Vagina (tissue), 2 donors: Measurements from ENCODE around the gene BNC2. TPM values are rescaled to one million over a fixed set of nuclear protein-coding genes. Genes with fewer than 3 reads are reported as not detected.
"Not testable (repeated sequence)": the region's sequence is repeated elsewhere in the genome, so short reads cannot be mapped to it uniquely, and the experiment has no call there.

Experiments
- DNase-seq, 2 donors: peaks; one replicate each; pipeline ENCODE4 v3.0.0-alpha.2; 2017; ENCODE audit errors: extremely low spot score in 2 of 2
- H3K27ac ChIP-seq: fragments of 200-600 bp; sonication (generic); one replicate; pipeline ENCODE4 v1.5.1; 2019
- H3K27me3 ChIP-seq: fragments of 200-600 bp; sonication (generic); one replicate; pipeline ENCODE4 v1.5.1; 2019
- H3K36me3 ChIP-seq, 2 donors: fragments of 200-600 bp; sonication (generic); one replicate each; pipeline ENCODE4 v1.5.1; 2017 to 2019
- H3K4me1 ChIP-seq: fragments of 200-600 bp; sonication (generic); one replicate; pipeline ENCODE4 v1.5.1; 2019
- H3K4me3 ChIP-seq, 2 donors: fragments of 200-600 bp; sonication (generic); 1 replicate in 1 of 2; 2 replicates in 1 of 2; pipeline ENCODE4 v1.5.1; 2016 to 2019
- H3K9me3 ChIP-seq: fragments of 200-600 bp; sonication (generic); one replicate; pipeline ENCODE4 v1.5.1; 2019
- CTCF ChIP-seq, 3 experiments: fragments of 450-650 bp in 2 of 3; fragments of 200-600 bp in 1 of 3; sonication (generic) in 1 of 3; IDR thresholded peaks; one replicate each; pipeline ENCODE4 v1.5.1; 2017 to 2019; ENCODE audit warnings: antibody characterized with exemption in 3 of 3, mild to moderate bottlenecking in 2 of 3, moderate library complexity in 2 of 3
- POLR2A ChIP-seq, 2 donors: fragments of 450-650 bp; IDR thresholded peaks; one replicate each; pipeline ENCODE4 v1.6.1; 2017; ENCODE audit warnings: antibody characterized with exemption in 2 of 2, mild to moderate bottlenecking in 2 of 2, moderate library complexity in 2 of 2
- POLR2AphosphoS5 ChIP-seq, 2 donors: sonication (generic); formaldehyde crosslinking; IDR thresholded peaks; one replicate each; pipeline ENCODE4 v1.9.0; 2017; ENCODE audit warnings: antibody characterized with exemption in 2 of 2, mild to moderate bottlenecking in 2 of 2, low read depth in 1 of 2; ENCODE audit not compliant: insufficient read depth in 1 of 2
- intact Hi-C: fragments of 100-400 bp; cut with DNase I; formaldehyde crosslinking; loops from one replicate; pipeline ENCODE4 v1.15.1; 2023
- total RNA-seq: library from RNA; depleted of rRNA; stranded (reverse); fragments of >200 nt; gene quantifications from one replicate; pipeline ENCODE4 v1.2.3, GENCODE V29; 2016

Gene BNC2
- total RNA-seq, 1 donor from 2014 or later, result 33.9 TPM

GRCh38 chr9:16543686-16544085 lies 326.8 kb downstream of the BNC2 start:
- intact Hi-C loops, result no loop called here
- no peak for TF ChIP-seq POLR2A (IDR thresholded peaks at IDR 0.05)
- TF ChIP-seq CTCF (IDR thresholded peaks at IDR 0.05), result no peak
- Histone ChIP-seq H3K9me3 (no peaks in the 10 kb centered on the region), H3K4me1 (peaks cover 29% of the 10 kb centered on the region), H3K4me3 (no peak overlapping the region), H3K36me3 (no peaks in the 10 kb centered on the region), H3K27ac (no peak overlapping the region), H3K27me3 (no peaks in the 10 kb centered on the region)
- DNase-seq, result no peak

- Histone ChIP-seq H3K4me1 (peaks cover 29% of the 10 kb centered on the region), H3K4me3 (no peak overlapping the region), H3K9me3 (no peaks in the 10 kb centered on the region), H3K27ac (no peak overlapping the region), H3K27me3 (no peaks in the 10 kb centered on the region), H3K36me3 (no peaks in the 10 kb centered on the region)
- no peak for DNase-seq
- TF ChIP-seq CTCF (IDR thresholded peaks at IDR 0.05) (no peak), POLR2AphosphoS5 (IDR thresholded peaks at IDR 0.05; ENCODE audit: insufficient read depth in 1 of 2, low read depth in 1 of 2) (no peak), POLR2A (IDR thresholded peaks at IDR 0.05) (no peak)
- intact Hi-C loops, result no loop called here
These were observed 327.2 kb downstream of the BNC2 start for GRCh38 chr9:16543225-16543624.

- intact Hi-C loops, result no loop called here
- Histone ChIP-seq H3K9me3 (no peaks in the 10 kb centered on the region), H3K4me3 (no peak overlapping the region), H3K27me3 (no peaks in the 10 kb centered on the region), H3K27ac (no peak overlapping the region), H3K36me3 (no peaks in the 10 kb centered on the region), H3K4me1 (peaks cover 29% of the 10 kb centered on the region)
- TF ChIP-seq CTCF (IDR thresholded peaks at IDR 0.05) (no peak), POLR2A (IDR thresholded peaks at IDR 0.05) (no peak), POLR2AphosphoS5 (IDR thresholded peaks at IDR 0.05; ENCODE audit: insufficient read depth in 1 of 2, low read depth in 1 of 2) (no peak)
- no peak for DNase-seq
These were observed 328.2 kb downstream of the BNC2 start for GRCh38 chr9:16542290-16542689.

- H3K9me3 ChIP-seq, result no peaks in the 10 kb centered on the region
- no peak overlapping the region for H3K27ac ChIP-seq
- H3K4me3 ChIP-seq, result no peak overlapping the region
- intact Hi-C loops, result no loop called here
- H3K36me3 ChIP-seq, result no peaks in the 10 kb centered on the region
- no peak for DNase-seq
- TF ChIP-seq POLR2A (IDR thresholded peaks at IDR 0.05) (no peak), POLR2AphosphoS5 (IDR thresholded peaks at IDR 0.05; ENCODE audit: insufficient read depth in 1 of 2, low read depth in 1 of 2) (no peak), CTCF (IDR thresholded peaks at IDR 0.05) (no peak)
- no peaks in the 10 kb centered on the region for H3K27me3 ChIP-seq
- peaks cover 29% of the 10 kb centered on the region for H3K4me1 ChIP-seq
These were observed 329.5 kb downstream of the BNC2 start for GRCh38 chr9:16540743-16541613.

- H3K4me3 ChIP-seq, intact Hi-C loops, H3K27ac ChIP-seq, DNase-seq, H3K36me3 ChIP-seq, H3K27me3 ChIP-seq, H3K9me3 ChIP-seq: not testable (repeated sequence)
- peaks cover 22% of the 10 kb centered on the region for H3K4me1 ChIP-seq
These were observed 330.8 kb downstream of the BNC2 start for GRCh38 chr9:16539626-16540025.
